AG04450 (cell line): Measurements from ENCODE around the gene PLEKHN1. TPM values are rescaled to one million over a fixed set of nuclear protein-coding genes. Genes with fewer than 3 reads are reported as not detected.

Experiments used
- CTCF ChIA-PET: fragments of 300-600, 350-600 bp; formaldehyde crosslinking; extraction: SDS; loops from one replicate; lab custom pipeline; 2022; ENCODE audit warnings: antibody characterized with exemption, inconsistent platforms; lab: Charles Lee
- POLR2A ChIA-PET: fragments of 350-600 bp; formaldehyde crosslinking; extraction: SDS; loops from one replicate; lab custom pipeline; 2021; ENCODE audit warnings: antibody characterized with exemption, inconsistent platforms; lab: Yijun Ruan, JAX
- DNase-seq: peaks from one replicate; pipeline ENCODE4 v3.0.0-alpha.2; 2011; ENCODE audit warnings: low read depth, low spot score
- H3K27ac ChIP-seq: one replicate; pipeline ENCODE4 v1.5.1; 2012; ENCODE audit warnings: low read depth, low read length, control low read depth
- H3K27me3 ChIP-seq: one replicate; pipeline ENCODE4 v1.6.0; 2012; ENCODE audit warnings: low read length; ENCODE audit not compliant: control insufficient read depth, insufficient read depth
- H3K4me3 ChIP-seq: 2 replicates; pipeline ENCODE4 v1.5.1; 2011; ENCODE audit warnings: mild to moderate bottlenecking, low read depth, low read length, control low read depth
- H3K9me3 ChIP-seq: 2 replicates; pipeline ENCODE4 v1.5.1; 2012; ENCODE audit warnings: low read length; ENCODE audit not compliant: control insufficient read depth, insufficient read depth
- polyA plus RNA-seq: library from polyadenylated mRNA; depleted of rRNA; stranded (reverse); fragments of >200 nt; gene quantifications from 2 replicates; pipeline ENCODE4 v1.2.3, GENCODE V29; 2011
- TF ChIP-seq, protein P1 (sequence below): IDR thresholded peaks from 2 replicates; pipeline ENCODE4 v1.5.1; 2011; ENCODE audit warnings: low read depth, low read length, control low read depth, inconsistent platforms

The PLEKHN1 gene
- polyA plus RNA-seq, 1 experiment = 0.15 TPM

DNA sequence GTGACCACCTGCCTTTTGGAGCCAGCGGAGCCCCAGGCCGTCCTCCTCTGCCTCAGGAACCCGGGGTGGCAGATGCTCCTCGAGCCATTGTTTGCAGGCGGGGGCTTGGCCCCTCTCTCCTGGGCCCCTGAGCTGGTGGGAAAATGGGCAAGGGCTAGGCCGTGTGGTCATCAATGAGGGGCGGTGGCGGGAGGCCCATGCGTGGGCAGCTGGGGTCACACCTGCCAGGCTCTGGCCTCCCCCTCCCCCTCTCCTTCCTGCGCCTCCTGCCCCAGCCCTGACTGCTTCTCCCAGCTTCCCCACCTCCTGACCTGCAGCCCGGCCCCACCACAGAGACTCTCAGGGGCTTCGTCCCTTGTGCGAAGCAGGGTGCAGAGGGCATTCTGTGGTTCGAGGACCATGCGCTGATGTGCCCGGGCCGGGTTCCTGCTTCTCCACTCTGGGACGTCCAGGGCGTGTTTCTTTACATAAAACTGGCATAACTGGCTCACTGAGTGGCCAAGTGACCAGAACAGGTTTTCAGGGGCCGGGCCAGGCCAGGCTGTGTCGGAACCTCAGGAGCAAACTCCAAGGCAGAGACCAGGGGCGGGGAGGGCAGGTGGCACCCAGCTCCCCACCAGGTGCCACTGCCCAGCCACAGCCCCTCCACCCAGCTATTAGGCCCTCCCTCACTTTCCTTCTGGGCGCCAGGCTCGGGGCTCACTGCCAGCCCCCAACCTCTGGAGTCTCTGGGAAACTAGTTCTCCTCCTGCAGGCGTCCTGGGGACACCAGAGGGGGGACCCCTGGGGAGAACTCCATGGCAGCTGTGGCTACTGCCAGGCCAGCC lies 33.3 kb upstream of the PLEKHN1 start:
- Histone ChIP-seq H3K27ac (no peak overlapping the region), H3K9me3 (no peaks in the 10 kb centered on the region; the same call in 1 of the 2 replicates), H3K4me3 (no peak overlapping the region), H3K27me3 (peaks cover 4% of the 10 kb centered on the region)
- TF ChIP-seq, protein P1, sequence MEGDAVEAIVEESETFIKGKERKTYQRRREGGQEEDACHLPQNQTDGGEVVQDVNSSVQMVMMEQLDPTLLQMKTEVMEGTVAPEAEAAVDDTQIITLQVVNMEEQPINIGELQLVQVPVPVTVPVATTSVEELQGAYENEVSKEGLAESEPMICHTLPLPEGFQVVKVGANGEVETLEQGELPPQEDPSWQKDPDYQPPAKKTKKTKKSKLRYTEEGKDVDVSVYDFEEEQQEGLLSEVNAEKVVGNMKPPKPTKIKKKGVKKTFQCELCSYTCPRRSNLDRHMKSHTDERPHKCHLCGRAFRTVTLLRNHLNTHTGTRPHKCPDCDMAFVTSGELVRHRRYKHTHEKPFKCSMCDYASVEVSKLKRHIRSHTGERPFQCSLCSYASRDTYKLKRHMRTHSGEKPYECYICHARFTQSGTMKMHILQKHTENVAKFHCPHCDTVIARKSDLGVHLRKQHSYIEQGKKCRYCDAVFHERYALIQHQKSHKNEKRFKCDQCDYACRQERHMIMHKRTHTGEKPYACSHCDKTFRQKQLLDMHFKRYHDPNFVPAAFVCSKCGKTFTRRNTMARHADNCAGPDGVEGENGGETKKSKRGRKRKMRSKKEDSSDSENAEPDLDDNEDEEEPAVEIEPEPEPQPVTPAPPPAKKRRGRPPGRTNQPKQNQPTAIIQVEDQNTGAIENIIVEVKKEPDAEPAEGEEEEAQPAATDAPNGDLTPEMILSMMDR = no peak
- ChIA-PET CTCF (no interaction called here), POLR2A (interaction anchor here (0.6 kb wide), 2 partner anchors 8 to 107 kb away, joined by 4 to 6 read pairs; no protein-coding TSS in a partner anchor)
- no peak for DNase-seq

DNA sequence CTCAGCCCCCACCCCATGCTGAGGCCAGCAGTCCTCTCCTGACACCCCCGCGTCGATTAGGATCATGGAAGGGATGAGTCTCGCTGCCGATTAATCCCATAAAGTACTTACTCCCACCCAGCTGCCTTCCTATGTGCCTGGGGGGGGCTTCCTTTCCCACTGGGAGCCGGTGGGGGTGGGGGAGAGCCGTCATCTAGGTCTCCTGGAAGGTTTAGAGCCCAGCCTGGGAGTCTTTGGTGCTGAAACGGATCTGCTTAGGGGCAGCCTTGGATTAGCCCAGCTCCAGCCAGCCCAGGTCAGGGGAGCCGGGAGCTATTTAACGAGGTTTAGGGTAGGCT lies 32.7 kb upstream of the PLEKHN1 start:
- no peak for DNase-seq
- TF ChIP-seq, protein P1 = no peak
- Histone ChIP-seq H3K4me3 (no peak overlapping the region), H3K27ac (no peak overlapping the region), H3K27me3 (peaks cover 4% of the 10 kb centered on the region), H3K9me3 (no peaks in the 10 kb centered on the region; the same call in 1 of the 2 replicates)
- ChIA-PET CTCF (no interaction called here), POLR2A (interaction anchor here (0.6 kb wide), 2 partner anchors 9 to 106 kb away, joined by 4 to 6 read pairs; no protein-coding TSS in a partner anchor)

DNA sequence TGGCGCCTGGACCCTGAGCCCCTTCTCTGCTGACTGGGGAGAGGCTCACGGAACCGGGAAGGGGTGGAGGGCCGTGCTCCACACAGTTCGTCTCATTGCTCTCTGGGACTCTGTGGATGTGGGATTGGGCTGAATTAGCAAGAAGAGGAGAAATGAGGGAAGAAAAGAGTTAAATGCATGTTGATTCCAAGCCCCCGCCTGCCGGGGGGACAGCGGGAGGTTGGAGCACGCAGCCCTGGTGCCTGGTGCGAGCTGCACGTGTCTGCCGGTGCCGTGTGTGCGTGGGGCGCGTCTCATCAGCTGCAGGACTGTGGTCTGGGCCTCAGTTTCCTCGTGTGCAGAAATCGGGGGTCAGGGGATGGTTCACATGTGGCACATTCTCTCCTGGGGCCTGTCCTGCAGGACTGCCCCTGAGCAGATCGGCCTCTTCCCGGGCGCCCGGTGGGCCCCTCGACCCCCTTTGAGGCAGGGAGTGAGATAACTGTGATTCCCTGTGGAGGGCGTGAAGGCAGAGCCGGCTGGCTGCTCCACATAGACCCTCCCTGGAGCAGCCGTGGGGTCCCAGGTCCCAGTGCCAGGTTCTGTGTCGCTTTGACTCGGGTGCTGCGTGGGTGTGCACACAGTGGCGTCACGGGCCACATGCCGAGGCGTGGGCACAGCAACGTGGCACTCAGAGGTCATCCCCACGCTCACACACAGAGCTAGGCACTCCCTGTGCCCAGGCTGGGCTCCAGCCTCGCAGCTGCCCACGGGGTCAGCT lies 31.1 kb upstream of the PLEKHN1 start:
- no peak overlapping the region for H3K4me3 ChIP-seq
- no peaks in the 10 kb centered on the region; the same call in 1 of the 2 replicates for H3K9me3 ChIP-seq
- TF ChIP-seq, protein P1 = no peak
- peaks cover 4% of the 10 kb centered on the region for H3K27me3 ChIP-seq
- no peak overlapping the region for H3K27ac ChIP-seq
- POLR2A ChIA-PET = no interaction called here
- CTCF ChIA-PET = no interaction called here
- DNase-seq = no peak

DNA sequence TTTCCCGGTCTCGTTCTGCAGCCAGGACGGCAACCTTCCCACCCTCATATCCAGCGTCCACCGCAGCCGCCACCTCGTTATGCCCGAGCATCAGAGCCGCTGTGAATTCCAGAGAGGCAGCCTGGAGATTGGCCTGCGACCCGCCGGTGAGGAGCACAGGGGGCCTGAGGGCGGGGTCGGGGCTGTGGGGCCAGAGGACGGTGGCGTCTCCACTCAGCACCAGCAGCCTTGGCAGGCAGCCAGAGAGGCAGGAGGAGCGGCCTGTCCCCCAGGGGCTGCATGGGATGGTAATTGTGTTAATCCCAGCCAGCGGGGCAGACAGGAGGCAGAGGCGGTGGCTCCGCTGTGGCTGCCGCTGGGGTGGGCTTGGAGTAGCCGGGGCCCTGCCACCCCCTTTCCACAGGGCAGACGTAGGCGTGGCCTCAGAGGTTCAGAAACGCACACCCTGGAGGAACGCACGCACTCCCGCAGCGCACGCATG lies 30.5 kb upstream of the PLEKHN1 start:
- Histone ChIP-seq H3K27me3 (peaks cover 4% of the 10 kb centered on the region), H3K9me3 (no peaks in the 10 kb centered on the region; the same call in 1 of the 2 replicates), H3K27ac (no peak overlapping the region), H3K4me3 (no peak overlapping the region)
- DNase-seq = no peak
- TF ChIP-seq, protein P1 = no peak
- ChIA-PET POLR2A (no interaction called here), CTCF (no interaction called here)
